D341Med (cell line): ENCODE results near the gene SIRT7.

Experiments
- DNase-seq: peaks from one replicate; pipeline ENCODE4 v3.0.0; 2012; ENCODE audit warnings: low spot score

Gene SIRT7

DNA sequence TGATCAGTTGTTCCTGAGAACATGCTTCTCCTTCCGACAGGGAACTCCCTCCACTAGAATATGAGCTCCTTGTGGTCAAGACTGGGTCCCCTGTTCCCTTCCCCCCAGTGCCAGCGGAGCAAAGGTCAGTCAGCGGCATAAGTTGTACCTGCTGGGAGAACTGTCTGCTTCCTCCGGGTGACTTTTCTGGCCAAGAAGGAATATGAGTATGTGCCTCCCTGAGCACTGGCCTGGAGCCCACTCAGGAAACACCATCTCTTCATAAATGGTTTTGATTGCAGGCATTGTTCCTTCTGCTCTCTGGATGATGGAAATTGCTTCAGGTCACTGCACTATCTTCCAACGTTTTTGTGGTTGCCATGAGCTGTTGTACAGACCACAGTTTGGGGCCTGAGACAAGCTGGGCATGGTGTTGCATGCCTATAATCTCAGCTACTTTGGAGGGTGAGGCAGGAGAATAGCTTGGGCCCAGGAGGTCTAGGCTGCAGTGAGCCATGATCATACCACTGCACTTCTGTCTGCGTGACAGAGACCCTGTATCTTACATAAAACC is 54.8 kb downstream of the SIRT7 start:
- DNase-seq = no peak
